MM.1S (cell line): ENCODE measurements around the gene VDAC2.

ENCODE experiments used
- DNase-seq: peaks from one replicate; pipeline ENCODE4 v3.0.0-alpha.2; 2015
- H2AFZ ChIP-seq: fragments of 300-600 bp; sonication (generic); 2 replicates; pipeline ENCODE4 v1.6.0; 2016; ENCODE audit warnings: antibody characterized with exemption, low read length
- H3F3A ChIP-seq: fragments of 300-600 bp; sonication (generic); 2 replicates; pipeline ENCODE4 v1.6.1; 2016; ENCODE audit warnings: mild to moderate bottlenecking, antibody characterized with exemption, low read length, moderate library complexity, mixed read lengths; ENCODE audit not compliant: insufficient read depth
- H3K27ac ChIP-seq: fragments of 300-600 bp; sonication (generic); 2 replicates; pipeline ENCODE4 v1.5.1; 2016; ENCODE audit warnings: mild to moderate bottlenecking, low read length
- H3K27me3 ChIP-seq: fragments of 300-600 bp; sonication (generic); replicated peaks from 2 replicates; pipeline ENCODE4 v1.6.0; 2016; ENCODE audit warnings: low read length; ENCODE audit not compliant: insufficient read depth
- H3K36me3 ChIP-seq: fragments of 300-600 bp; sonication (generic); replicated peaks from 2 replicates; pipeline ENCODE4 v1.6.1; 2016; ENCODE audit warnings: mild to moderate bottlenecking, low read length, mixed read lengths; ENCODE audit not compliant: insufficient read depth
- H3K4me1 ChIP-seq: fragments of 300-600 bp; sonication (generic); 2 replicates; pipeline ENCODE4 v1.6.1; 2016; ENCODE audit warnings: low read length, mixed read lengths
- H3K4me2 ChIP-seq: fragments of 300-600 bp; sonication (generic); 2 replicates; pipeline ENCODE4 v1.6.0; 2016; ENCODE audit warnings: low read depth, low read length
- H3K4me3 ChIP-seq: fragments of 300-600 bp; sonication (generic); 2 replicates; pipeline ENCODE4 v1.5.1; 2016; ENCODE audit warnings: low read length, mixed read lengths
- H3K79me2 ChIP-seq: fragments of 300-600 bp; sonication (generic); 2 replicates; pipeline ENCODE4 v1.6.1; 2016; ENCODE audit warnings: mixed run types, low read length, mixed read lengths
- H3K9ac ChIP-seq: fragments of 300-600 bp; sonication (generic); 2 replicates; pipeline ENCODE4 v1.6.1; 2016; ENCODE audit warnings: low read length, mixed read lengths
- H3K9me2 ChIP-seq: fragments of 300-600 bp; sonication (generic); replicated peaks from 2 replicates; pipeline ENCODE4 v1.6.1; 2016; ENCODE audit warnings: mild to moderate bottlenecking, low read length, mixed read lengths; ENCODE audit not compliant: insufficient read depth
- H3K9me3 ChIP-seq: fragments of 300-600 bp; sonication (generic); replicated peaks from 2 replicates; pipeline ENCODE4 v1.6.1; 2016; ENCODE audit warnings: mild to moderate bottlenecking, low read length, mixed read lengths; ENCODE audit not compliant: insufficient read depth
- H4K20me1 ChIP-seq: fragments of 300-600 bp; sonication (generic); 2 replicates; pipeline ENCODE4 v1.6.1; 2016; ENCODE audit warnings: mild to moderate bottlenecking, low read length, moderate library complexity, mixed read lengths; ENCODE audit not compliant: insufficient read depth
- CTCF ChIP-seq: fragments of 300-600 bp; sonication (generic); IDR thresholded peaks from 2 replicates; pipeline ENCODE4 v1.5.1; 2016; ENCODE audit warnings: antibody characterized with exemption, low read length, mixed read lengths
- EZH2 ChIP-seq: fragments of 300-600 bp; sonication (generic); optimal IDR thresholded peaks from 2 replicates; pipeline ENCODE3; 2017; ENCODE audit warnings: low read depth, mild to moderate bottlenecking, antibody characterized with exemption, low read length, mixed read lengths
- EZH2phosphoT487 ChIP-seq: fragments of 300-600 bp; sonication (generic); IDR thresholded peaks from 2 replicates; pipeline ENCODE4 v1.6.1; 2018; ENCODE audit warnings: antibody characterized with exemption, low read length

Gene VDAC2

GRCh38 chr10:75230600-75231038 lies 20.0 kb downstream of the VDAC2 start:
- Histone ChIP-seq H3K79me2 (peaks cover 88% of the 10 kb centered on the region), H3K36me3 (peaks cover 16% of the 10 kb centered on the region), H3K27me3 (no peaks in the 10 kb centered on the region), H3K4me1 (peaks cover 25% of the 10 kb centered on the region), H2AFZ (no peak overlapping the region), H3K4me3 (no peak overlapping the region), H4K20me1 (peaks cover 34% of the 10 kb centered on the region; the same call in 1 of the 2 replicates), H3K9me3 (no peaks in the 10 kb centered on the region), H3K9me2 (no peaks in the 10 kb centered on the region), H3K4me2 (no peak overlapping the region), H3F3A (peaks cover 53% of the 10 kb centered on the region), H3K27ac (peak overlapping the region; percentile 31; the same call in 1 of the 2 replicates), H3K9ac (no peak overlapping the region)
- TF ChIP-seq EZH2: no peak
- TF ChIP-seq CTCF: peak; percentile 94
- DNase-seq: peak; percentile 89

GRCh38 chr10:75231672-75232581 lies 21.3 kb downstream of the VDAC2 start:
- Histone ChIP-seq H3K4me2 (no peak overlapping the region), H3F3A (peaks cover 42% of the 10 kb centered on the region), H2AFZ (no peak overlapping the region), H3K36me3 (peaks cover 16% of the 10 kb centered on the region), H3K9me3 (no peaks in the 10 kb centered on the region), H3K4me3 (no peak overlapping the region), H4K20me1 (peaks cover 24% of the 10 kb centered on the region; the same call in 1 of the 2 replicates), H3K27ac (no peak overlapping the region), H3K27me3 (no peaks in the 10 kb centered on the region), H3K4me1 (peaks cover 18% of the 10 kb centered on the region), H3K79me2 (peaks cover 75% of the 10 kb centered on the region), H3K9me2 (no peaks in the 10 kb centered on the region), H3K9ac (no peak overlapping the region)
- TF ChIP-seq CTCF (no peak), EZH2 (no peak), EZH2phosphoT487 (no peak)
- no peak for DNase-seq

DNA sequence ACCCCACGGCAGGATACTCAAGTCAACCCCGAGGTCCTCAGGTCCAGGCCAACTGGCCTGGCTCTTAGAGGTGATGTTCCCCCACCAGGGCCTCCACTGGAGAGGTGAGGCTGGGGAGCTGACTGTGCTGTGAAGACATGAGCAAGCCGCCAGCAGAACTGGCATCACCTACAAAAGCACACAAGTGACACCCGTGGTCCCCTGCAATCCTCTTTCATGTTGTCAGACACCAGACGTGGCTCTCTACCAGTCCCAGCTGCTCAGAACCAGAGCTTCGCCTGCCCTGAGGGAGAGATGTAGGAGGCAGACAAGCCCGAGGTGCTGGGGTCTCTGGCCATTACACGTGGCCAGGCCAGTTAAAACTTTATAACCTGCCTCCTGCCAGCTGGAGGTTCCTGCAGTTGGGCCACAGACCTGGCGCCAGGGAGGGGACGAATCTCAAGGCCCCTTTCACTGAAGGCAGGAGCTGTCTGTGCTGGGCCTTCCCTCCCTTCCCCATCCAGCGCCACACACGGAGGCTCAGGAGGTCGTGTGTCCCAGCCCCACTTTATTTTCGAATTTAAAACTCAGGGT lies 22.9 kb downstream of the VDAC2 start:
- no peak overlapping the region for H2AFZ ChIP-seq

More for the DNA sequence above, 22.9 kb downstream of the VDAC2 start:
- Histone ChIP-seq H3K79me2 (peaks cover 59% of the 10 kb centered on the region), H3K9ac (peak overlapping the region; percentile 79), H3F3A (peaks cover 37% of the 10 kb centered on the region), H3K9me2 (no peaks in the 10 kb centered on the region), H3K27ac (peak overlapping the region; percentile 68), H3K4me3 (peak overlapping the region; percentile 50), H3K9me3 (no peaks in the 10 kb centered on the region), H3K27me3 (no peaks in the 10 kb centered on the region), H3K36me3 (peaks cover 15% of the 10 kb centered on the region), H3K4me2 (peak overlapping the region; percentile 93), H3K4me1 (peaks cover 14% of the 10 kb centered on the region), H4K20me1 (peaks cover 15% of the 10 kb centered on the region; the same call in 1 of the 2 replicates)
- TF ChIP-seq EZH2phosphoT487 (no peak), EZH2 (no peak), CTCF (no peak)
- no peak for DNase-seq
